ENCODE measurements around the gene ATP2B3.

GRCh38 chrX:153588021-153588781, 70.8 kb downstream of the ATP2B3 start:
- TF ChIP-seq CTCF (IDR thresholded peaks at IDR 0.05 in 4 of 5, conservative IDR thresholded peaks at IDR 0.05 in 1 of 5) (no peak), POLR2A (IDR thresholded peaks at IDR 0.05) (no peak)
